Measurements from ENCODE around the gene HELZ.

HELZ gene

DNA sequence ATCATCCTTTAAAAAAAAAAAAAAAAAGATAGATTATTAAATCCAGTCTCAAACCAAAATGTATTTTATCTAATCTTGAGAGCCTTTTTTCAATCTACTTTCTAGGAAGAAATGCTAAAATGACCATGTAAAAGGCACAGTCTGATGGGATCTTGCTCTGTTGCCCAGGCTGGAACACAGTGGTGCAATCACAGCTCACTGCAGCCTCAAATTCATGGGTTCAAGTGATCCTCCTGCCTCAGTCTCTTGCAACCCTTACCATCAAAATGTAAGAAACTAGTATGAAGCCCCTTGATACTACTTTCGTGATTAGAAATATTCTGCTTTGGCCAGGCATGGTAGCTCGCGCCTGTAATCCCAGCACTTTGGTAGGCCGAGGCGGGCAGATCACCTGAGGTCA is 70.8 kb downstream of the HELZ start:
- no peaks in the 10 kb centered on the region for H3K27me3 Mint-ChIP-seq (ENCODE audit: low read depth)
- H3K4me3 Mint-ChIP-seq, result no peak overlapping the region
- H3K27ac Mint-ChIP-seq, result no peak overlapping the region
- H3K36me3 Mint-ChIP-seq (ENCODE audit: low read depth), result peaks cover 55% of the 10 kb centered on the region
- no peaks in the 10 kb centered on the region for H3K9me3 Mint-ChIP-seq
- H3K4me1 Mint-ChIP-seq, result no peaks in the 10 kb centered on the region
- TF ChIP-seq, protein P1, sequence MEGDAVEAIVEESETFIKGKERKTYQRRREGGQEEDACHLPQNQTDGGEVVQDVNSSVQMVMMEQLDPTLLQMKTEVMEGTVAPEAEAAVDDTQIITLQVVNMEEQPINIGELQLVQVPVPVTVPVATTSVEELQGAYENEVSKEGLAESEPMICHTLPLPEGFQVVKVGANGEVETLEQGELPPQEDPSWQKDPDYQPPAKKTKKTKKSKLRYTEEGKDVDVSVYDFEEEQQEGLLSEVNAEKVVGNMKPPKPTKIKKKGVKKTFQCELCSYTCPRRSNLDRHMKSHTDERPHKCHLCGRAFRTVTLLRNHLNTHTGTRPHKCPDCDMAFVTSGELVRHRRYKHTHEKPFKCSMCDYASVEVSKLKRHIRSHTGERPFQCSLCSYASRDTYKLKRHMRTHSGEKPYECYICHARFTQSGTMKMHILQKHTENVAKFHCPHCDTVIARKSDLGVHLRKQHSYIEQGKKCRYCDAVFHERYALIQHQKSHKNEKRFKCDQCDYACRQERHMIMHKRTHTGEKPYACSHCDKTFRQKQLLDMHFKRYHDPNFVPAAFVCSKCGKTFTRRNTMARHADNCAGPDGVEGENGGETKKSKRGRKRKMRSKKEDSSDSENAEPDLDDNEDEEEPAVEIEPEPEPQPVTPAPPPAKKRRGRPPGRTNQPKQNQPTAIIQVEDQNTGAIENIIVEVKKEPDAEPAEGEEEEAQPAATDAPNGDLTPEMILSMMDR (IDR thresholded peaks at IDR 0.05; ENCODE audit: unreplicated experiment in 3 of 3), result no peak

DNA sequence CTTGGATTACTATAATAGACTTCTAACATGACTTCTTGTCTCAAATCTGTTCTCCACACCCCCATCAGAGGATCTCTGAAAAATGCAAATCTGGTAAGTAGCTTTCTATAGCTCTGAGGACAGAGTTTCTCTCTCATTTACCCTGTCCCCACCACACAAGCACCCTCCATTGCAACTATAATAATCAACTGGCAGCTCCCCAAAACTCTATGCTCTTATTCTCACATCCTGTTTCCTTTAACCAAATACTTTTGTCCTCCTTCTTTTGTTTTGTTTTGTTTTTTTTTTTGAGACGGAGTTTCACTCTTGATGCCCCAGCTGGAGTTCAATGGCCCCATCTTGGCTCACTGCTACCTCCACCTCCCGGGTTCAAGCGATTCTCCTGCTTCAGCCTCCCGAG is 73.4 kb downstream of the HELZ start:
- H3K27me3 Mint-ChIP-seq (ENCODE audit: low read depth), result no peaks in the 10 kb centered on the region
- no peak overlapping the region for H3K27ac Mint-ChIP-seq
- H3K36me3 Mint-ChIP-seq (ENCODE audit: low read depth), result peaks cover 51% of the 10 kb centered on the region
- no peak overlapping the region for H3K4me3 Mint-ChIP-seq
- TF ChIP-seq, protein P1 (IDR thresholded peaks at IDR 0.05; ENCODE audit: unreplicated experiment in 3 of 3), result no peak
- H3K9me3 Mint-ChIP-seq, result no peaks in the 10 kb centered on the region
- no peaks in the 10 kb centered on the region for H3K4me1 Mint-ChIP-seq

DNA sequence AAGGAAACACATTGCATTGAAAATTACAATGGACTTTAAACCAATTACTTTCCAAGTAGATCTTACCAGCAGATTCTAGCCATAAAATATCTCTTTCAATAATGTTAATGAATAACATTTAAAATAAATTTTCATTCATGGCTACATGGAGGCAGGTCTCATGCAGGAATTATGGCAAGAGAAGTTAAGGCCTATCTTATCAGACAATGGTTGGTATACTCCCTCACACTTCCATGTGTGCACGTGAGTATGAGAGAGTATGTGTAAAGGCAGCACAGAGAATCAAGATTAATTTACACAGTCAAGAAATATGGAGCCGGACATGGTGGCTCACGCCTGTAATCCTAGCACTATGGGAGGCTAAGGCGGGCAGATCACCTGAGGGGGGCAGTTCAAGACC is 76.5 kb downstream of the HELZ start:
- TF ChIP-seq, protein P1 (IDR thresholded peaks at IDR 0.05; ENCODE audit: unreplicated experiment in 3 of 3), result no peak
- H3K9me3 Mint-ChIP-seq, result no peaks in the 10 kb centered on the region
- H3K4me1 Mint-ChIP-seq, result no peaks in the 10 kb centered on the region
- H3K4me3 Mint-ChIP-seq, result no peak overlapping the region
- peaks cover 54% of the 10 kb centered on the region for H3K36me3 Mint-ChIP-seq (ENCODE audit: low read depth)
- no peak overlapping the region for H3K27ac Mint-ChIP-seq
- no peaks in the 10 kb centered on the region for H3K27me3 Mint-ChIP-seq (ENCODE audit: low read depth)

DNA sequence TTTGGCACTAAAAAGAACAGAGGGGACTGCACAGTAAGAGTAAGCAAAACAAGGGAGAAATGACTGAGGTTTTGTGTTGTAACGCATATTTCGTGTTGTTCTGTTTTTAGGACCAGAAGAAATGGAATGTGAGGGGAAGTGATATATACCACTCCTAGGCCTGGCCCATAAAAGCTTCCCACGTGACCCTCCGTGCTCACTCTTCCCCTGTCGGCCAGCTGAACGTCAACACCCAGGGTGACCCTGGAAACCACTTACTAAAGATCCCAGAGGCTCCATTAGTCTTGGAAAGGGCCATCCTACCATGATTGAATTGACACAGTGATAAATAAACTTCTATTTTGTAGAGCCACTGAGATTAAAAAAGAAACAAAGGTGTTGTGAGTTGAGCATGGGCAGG is 79.8 kb downstream of the HELZ start:
- TF ChIP-seq, protein P1 (IDR thresholded peaks at IDR 0.05; ENCODE audit: unreplicated experiment in 3 of 3), result no peak
- H3K27ac Mint-ChIP-seq, result no peak overlapping the region
- H3K4me3 Mint-ChIP-seq, result no peak overlapping the region
- peaks cover 52% of the 10 kb centered on the region for H3K36me3 Mint-ChIP-seq (ENCODE audit: low read depth)
- no peaks in the 10 kb centered on the region for H3K27me3 Mint-ChIP-seq (ENCODE audit: low read depth)
- no peaks in the 10 kb centered on the region for H3K9me3 Mint-ChIP-seq
- peaks cover 18% of the 10 kb centered on the region for H3K4me1 Mint-ChIP-seq

DNA sequence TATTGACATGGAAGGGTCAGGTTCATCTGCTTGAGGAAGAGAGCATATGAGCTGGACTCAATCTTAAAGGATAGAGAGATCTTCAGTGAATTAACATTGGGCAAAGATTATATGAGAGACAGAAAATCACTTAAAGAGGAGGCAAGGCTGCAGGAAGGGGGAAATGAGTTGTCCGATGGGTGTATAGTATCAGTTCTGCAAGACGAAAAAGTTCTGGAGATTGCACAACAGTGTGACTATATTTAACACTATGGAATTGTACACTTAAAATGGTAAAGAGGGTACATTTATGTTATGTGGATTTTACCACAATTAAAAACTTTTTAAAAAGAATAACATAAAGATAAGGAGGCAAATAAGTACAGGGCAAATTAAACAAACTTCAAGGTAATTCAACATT is 80.7 kb downstream of the HELZ start:
- no peak overlapping the region for H3K4me3 Mint-ChIP-seq
- H3K36me3 Mint-ChIP-seq (ENCODE audit: low read depth), result peaks cover 44% of the 10 kb centered on the region
- peaks cover 18% of the 10 kb centered on the region for H3K4me1 Mint-ChIP-seq
- no peaks in the 10 kb centered on the region for H3K9me3 Mint-ChIP-seq
- TF ChIP-seq, protein P1 (IDR thresholded peaks at IDR 0.05; ENCODE audit: unreplicated experiment in 3 of 3), result no peak
- H3K27ac Mint-ChIP-seq, result no peak overlapping the region
- no peaks in the 10 kb centered on the region for H3K27me3 Mint-ChIP-seq (ENCODE audit: low read depth)

DNA sequence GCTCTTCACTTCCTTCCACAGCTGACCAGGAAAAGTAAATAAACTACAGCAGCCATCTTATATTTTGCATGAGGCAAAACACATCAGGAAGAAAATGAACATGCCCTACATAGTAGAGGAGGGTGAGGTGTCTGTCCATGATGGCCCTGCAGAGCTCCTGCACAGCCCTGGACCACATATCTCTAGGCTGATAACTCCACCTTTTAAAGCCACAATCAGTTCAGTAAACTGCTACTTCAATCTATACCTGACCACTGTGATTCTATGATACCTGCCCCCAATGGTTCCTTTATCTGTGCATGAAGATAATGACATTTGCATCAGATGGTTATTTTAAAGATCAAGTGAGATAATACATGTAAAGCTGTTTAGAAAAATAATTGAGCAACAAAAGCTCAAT is 82.2 kb downstream of the HELZ start:
- peaks cover 18% of the 10 kb centered on the region for H3K4me1 Mint-ChIP-seq
- no peak overlapping the region for H3K27ac Mint-ChIP-seq
- no peaks in the 10 kb centered on the region for H3K27me3 Mint-ChIP-seq (ENCODE audit: low read depth)
- no peak overlapping the region for H3K4me3 Mint-ChIP-seq
- H3K36me3 Mint-ChIP-seq (ENCODE audit: low read depth), result peaks cover 45% of the 10 kb centered on the region
- H3K9me3 Mint-ChIP-seq, result no peaks in the 10 kb centered on the region
- TF ChIP-seq, protein P1 (IDR thresholded peaks at IDR 0.05; ENCODE audit: unreplicated experiment in 3 of 3), result no peak

Measured in nephron (organoid).